ENCODE measurements around the gene TMEM127. TPM values are rescaled to one million over a fixed set of nuclear protein-coding genes. Genes with fewer than 3 reads are reported as not detected.
"Not testable (repeated sequence)": the region's sequence is repeated elsewhere in the genome, so short reads cannot be mapped to it uniquely, and the experiment has no call there.

TMEM127 gene, protein sequence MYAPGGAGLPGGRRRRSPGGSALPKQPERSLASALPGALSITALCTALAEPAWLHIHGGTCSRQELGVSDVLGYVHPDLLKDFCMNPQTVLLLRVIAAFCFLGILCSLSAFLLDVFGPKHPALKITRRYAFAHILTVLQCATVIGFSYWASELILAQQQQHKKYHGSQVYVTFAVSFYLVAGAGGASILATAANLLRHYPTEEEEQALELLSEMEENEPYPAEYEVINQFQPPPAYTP
- total RNA-seq (2014; rRNA removed; shearing (Covaris generic)) = 35.0 and 37.8 TPM in 2 replicates

GRCh38 chr2:96265840-96266679 is at the start of gene TMEM127, which contains the start of gene CIAO1:
Gene TMEM127, minus strand, starts transcription at chr2:96265997. Its CDS starts 616 bp downstream, at chr2:96265381.
Gene CIAO1, plus strand, starts transcription at chr2:96266225. Its CDS starts 126 bp downstream, at chr2:96266351.
- DNase-seq (ENCODE audit: low spot score) = peak; percentile 98

- no peak for DNase-seq (ENCODE audit: low spot score)
Measured at GRCh38 chr2:96315005-96315399, 49.2 kb upstream of the TMEM127 start.

DNA sequence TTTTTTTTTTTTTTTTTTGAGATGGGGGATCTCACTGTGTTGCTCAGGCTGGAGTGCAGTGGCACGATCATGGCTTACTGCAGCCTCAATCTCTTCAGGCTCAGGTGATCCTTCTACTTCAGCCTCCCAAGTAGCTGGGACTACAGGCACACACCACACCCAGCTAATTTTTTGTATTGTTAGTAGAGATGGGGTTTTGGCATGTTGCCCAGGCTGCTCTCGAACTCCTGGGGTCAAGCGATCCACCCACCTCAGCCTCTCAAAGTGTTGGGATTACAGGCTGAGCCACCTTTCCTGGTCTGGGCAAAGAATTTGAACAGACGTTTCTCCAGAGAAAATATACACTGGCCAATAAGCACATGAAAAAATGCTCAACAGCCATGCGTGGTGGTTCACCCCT is 42.5 kb upstream of the TMEM127 start:
- no peak for DNase-seq (ENCODE audit: low spot score)

- DNase-seq (ENCODE audit: low spot score) = no peak
Measured at GRCh38 chr2:96306370-96306769, 40.6 kb upstream of the TMEM127 start.

DNA sequence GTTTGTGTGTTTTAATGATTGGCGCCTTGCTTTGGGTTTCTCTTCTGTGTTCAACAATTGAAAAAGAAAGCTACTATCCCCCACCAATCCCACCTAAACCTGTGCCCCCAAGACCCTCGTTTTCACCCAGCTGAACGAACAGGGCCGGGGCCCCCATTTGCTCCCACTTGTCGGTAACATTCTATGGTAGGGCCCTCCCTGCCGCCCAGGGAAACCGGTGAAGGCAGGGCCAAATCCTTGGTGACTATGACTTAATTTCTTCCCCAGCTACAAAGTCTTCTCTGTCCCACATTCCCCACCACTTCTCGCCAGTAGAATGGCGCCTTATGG is 40.1 kb upstream of the TMEM127 start:
- DNase-seq (ENCODE audit: low spot score) = no peak

GRCh38 chr2:96305091-96305978 is 39.5 kb upstream of the TMEM127 start, which contains the start of gene SNRNP200:
Gene SNRNP200, minus strand, starts transcription at chr2:96305546. Its CDS starts 109 bp downstream, at chr2:96305437.
- DNase-seq (ENCODE audit: low spot score) = peak; percentile 82

GRCh38 chr2:96304606-96305005 is 38.8 kb upstream of the TMEM127 start:
- no peak for DNase-seq (ENCODE audit: low spot score)

GRCh38 chr2:96301865-96302264 is 36.1 kb upstream of the TMEM127 start:
- DNase-seq (ENCODE audit: low spot score) = no peak

DNA sequence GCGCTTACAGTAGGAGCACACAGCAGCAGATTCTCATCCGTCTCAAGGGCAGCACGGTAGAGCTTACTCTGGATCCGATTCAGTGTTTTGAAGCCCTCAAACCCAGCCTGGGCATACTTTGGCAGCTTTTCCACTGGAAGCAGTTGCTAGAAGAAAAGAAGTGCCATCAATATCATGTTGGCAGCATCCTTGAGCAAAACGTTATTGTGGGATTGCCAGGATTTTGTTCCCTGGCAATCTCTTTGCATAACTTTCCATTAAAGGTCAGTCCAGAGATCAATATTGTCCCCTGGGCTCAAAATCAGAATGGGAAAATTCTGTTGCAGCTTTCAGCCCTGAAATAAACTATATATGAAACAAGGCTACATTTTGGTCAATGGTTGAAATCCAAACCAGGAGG is 31.1 kb upstream of the TMEM127 start:
- DNase-seq (ENCODE audit: low spot score) = no peak

GRCh38 chr2:96294271-96294670 is 28.5 kb upstream of the TMEM127 start:
- not testable (repeated sequence) for DNase-seq (ENCODE audit: low spot score)

DNA sequence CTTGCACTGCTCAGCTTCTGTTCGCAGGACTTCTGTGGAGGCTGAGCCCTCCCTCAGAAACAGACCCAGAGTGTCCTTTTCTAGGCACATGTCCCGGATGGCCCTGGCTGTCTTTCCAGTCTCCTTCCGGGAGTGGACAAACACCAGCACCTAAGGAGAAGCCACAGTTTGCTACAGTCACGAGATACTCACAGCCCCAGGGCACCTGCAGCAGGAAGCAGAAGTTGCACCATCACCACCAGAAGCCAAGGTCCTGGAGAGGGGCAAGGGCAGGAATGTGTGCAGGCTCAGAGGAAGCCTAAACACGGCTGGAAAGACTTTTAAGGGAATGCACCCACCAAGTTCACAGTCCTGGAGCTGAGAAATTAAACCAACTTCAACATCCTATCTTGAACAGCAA is 26.0 kb upstream of the TMEM127 start:
- no peak for DNase-seq (ENCODE audit: low spot score)

DNA sequence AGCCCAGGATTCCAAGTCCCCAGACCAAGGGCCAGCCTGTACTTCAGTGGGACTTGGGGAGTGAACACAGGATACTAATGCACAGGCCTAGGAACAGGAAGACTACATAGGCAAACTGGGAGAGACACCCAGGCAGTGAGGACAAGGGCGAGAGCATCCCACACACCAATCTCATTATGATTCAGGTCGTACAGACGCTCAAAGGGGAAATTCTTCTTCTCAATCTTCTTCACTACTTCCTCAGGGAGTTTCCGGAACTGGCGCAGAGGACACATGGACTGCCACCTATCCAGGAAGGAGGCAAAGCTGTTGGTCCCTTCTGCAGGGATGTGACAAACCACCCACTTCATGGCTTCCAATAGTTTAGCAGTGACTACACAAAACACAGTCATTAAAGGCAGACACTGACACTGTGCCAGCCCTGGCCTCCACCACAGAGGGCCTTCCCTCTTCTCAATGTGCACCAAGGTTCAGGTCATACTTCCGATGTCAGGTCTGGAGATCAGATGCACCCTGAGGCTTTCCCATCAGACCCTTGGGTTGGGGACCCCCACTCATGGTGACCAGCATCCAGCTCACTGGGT is 21.6 kb upstream of the TMEM127 start:
- no peak for DNase-seq (ENCODE audit: low spot score)

GRCh38 chr2:96276787-96277499 is 11.1 kb upstream of the TMEM127 start:
- no peak for DNase-seq (ENCODE audit: low spot score)

DNA sequence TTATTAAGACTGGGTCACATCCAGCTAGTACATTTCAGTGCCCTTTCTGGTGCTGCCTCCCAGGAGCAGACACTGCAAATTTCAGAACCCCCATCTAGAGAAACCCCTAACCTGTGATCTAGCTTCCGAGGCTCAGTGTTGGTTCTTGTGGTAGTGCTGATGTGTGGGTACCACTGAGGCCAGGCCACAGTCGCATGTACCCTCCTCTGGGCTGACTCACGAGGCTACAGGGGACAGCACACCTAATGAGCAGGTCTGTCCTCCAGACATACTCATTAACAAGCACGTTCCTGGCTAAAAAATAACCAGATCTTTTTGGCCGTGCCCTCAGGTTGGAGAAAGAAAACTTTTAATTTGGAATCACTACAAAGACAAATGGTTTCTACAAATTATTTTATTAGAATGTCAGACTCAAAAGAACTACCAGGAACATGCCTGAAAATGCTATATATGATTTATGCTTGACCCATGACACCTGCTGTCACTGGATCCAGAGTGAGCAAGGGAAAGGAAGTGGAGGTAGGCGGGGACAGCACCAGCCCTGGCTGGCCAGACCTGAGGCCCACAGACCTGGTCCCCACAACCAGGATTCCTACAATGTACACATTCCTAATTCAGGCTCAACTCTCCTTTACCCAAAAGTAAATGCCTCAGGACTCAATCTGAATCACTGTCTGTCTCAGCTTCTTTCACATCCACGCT is 8.7 kb upstream of the TMEM127 start:
- DNase-seq (ENCODE audit: low spot score) = no peak

GRCh38 chr2:96273763-96274162 is 8.0 kb upstream of the TMEM127 start:
- no peak for DNase-seq (ENCODE audit: low spot score)

DNA sequence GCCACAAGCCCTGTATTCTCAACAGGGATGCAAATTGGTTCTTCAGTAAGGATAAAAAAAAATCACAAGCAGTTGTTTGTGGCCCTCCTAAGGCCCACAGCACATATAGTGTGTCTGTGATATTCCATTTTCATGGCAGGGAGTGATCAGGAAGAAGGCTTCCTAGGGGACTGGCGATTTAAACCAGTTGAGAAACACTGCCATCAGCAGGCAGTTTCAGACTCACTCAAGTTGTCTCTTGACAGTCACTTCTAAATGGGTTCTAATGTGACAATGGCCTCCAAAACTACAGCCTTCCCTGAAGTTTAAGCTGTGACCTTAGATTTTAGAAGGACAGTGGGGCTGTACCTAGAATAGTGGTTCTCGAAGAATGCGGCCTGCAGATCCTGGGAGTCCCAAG is 6.2 kb upstream of the TMEM127 start:
- no peak for DNase-seq (ENCODE audit: low spot score)

DNA sequence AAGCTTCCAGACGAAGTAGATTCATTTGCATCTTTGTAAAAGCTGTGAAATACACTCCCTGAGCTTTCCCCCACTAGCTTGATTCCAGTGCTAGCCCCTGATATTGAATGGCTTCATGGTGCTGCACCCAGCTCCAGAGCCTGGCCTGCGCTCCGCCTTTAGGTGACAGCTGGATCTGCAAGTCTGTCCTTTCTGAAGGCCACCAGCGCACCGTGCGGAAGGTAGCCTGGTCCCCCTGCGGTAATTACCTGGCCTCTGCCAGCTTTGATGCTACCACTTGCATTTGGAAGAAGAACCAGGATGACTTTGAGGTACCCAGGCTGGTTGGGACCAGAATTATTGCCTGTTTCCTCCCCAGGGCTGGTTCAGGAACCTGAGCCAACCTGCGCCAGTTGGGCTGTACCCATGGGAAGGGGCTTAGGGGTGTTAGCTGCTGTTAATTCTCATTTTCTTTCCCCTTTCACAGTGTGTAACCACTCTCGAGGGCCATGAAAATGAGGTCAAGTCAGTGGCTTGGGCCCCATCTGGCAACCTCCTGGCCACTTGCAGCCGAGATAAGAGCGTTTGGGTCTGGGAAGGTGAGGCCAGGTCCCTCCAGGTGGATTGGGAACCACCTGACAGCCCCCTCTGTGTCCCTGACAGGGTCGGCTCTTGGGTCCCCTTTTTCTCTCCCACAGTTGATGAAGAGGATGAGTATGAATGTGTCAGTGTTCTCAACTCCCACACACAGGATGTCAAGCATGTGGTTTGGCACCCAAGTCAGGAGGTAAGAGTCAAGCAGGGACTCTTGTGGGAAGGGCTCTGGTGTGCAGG is 1.6 kb upstream of the TMEM127 start:
- DNase-seq (ENCODE audit: low spot score) = no peak

DNA sequence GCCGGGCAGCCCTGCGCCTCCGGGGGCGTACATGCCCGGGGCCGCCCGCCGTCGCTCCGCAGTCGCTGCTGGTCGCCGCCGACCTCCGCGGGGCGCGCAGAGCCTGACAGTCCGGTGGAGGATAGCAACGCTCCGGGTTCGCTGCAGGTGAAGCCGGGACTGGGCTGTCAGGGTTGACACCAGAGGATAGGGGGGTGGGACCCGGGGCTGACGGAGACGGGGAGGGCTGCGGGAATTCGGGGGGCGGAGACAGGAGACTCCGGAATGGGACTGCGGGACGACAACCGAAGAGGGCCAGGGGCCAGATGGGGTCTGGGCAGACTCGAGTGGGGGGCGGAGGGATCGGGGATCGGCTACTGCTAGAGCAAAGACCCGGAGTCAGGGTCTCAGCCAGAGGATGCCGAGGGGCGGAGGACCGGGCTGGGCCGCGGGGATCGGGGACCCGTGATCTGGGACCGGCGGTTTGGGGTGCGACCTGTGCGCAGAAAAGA is 403 bp downstream of the TMEM127 start:
- peak; percentile 25 for DNase-seq (ENCODE audit: low spot score)

- no peak for DNase-seq (ENCODE audit: low spot score)
Measured at GRCh38 chr2:96264656-96265348, 995 bp downstream of the TMEM127 start.
